K562 (cell line): ENCODE measurements around the gene HNRNPF. TPM values are rescaled to one million over a fixed set of nuclear protein-coding genes. Genes with fewer than 3 reads are reported as not detected.

Experiments used
- DACH1 ChIP-seq: fragments of 450-650 bp; IDR thresholded peaks from 2 replicates; pipeline ENCODE4 v1.6.1; 2018; ENCODE audit not compliant: partially characterized antibody
- PCBP1 ChIP-seq: fragments of 200-400 bp; formaldehyde crosslinking; IDR thresholded peaks from 2 replicates; pipeline ENCODE4 v1.6.1; 2018; ENCODE audit warnings: mild to moderate bottlenecking, low read depth, low read length; ENCODE audit not compliant: poor library complexity, severe bottlenecking
- RNF2 ChIP-seq: sonication (generic); IDR thresholded peaks from 2 replicates; pipeline ENCODE4 v1.6.1; 2016
- SMARCA4 ChIP-seq: fragments of 450-650 bp; IDR thresholded peaks from 2 replicates; pipeline ENCODE4 v1.6.1; 2016
- polyA plus RNA-seq, 8 experiments: library from polyadenylated mRNA; depleted of rRNA in 4 of 8; stranded (reverse) in 5 of 8; unstranded in 3 of 8; fragments of >200 nt; fragmentation: Nextera tagmentation in 2 of 8; fragmentation: Illumina TruSeq in 1 of 8; extraction: Ambion mirVana in 2 of 8; extraction: Trizol in 1 of 8; gene quantifications; 2 replicates each; pipeline versions ENCODE4 v1.2.1 to v1.2.3, GENCODE V29; 2011 to 2014; ENCODE audit warnings: inconsistent platforms in 1 of 8, missing spikeins in 1 of 8
- total RNA-seq, 7 experiments: library from RNA; depleted of rRNA in 6 of 7; stranded (reverse); fragments of >200 nt in 6 of 7; fragmentation: Illumina TruSeq in 2 of 7; extraction: Trizol in 2 of 7; gene quantifications; 2 replicates each; pipeline versions ENCODE4 v1.2.1 to v1.2.3, GENCODE V29; 2011 to 2021; ENCODE audit warnings: low replicate concordance in 1 of 7
- TF ChIP-seq, protein P1 (sequence below): fragments of 450-650 bp; IDR thresholded peaks from 2 replicates; pipeline ENCODE4 v1.7.1; 2018; ENCODE audit warnings: mild to moderate bottlenecking, low read depth; ENCODE audit not compliant: partially characterized antibody
- TF ChIP-seq, protein P2 (sequence below), 2 experiments: fragments of 450-650 bp; IDR thresholded peaks; 2 replicates each; pipeline ENCODE4 v1.6.1; 2018; ENCODE audit warnings: mild to moderate bottlenecking in 2 of 2, low read depth in 1 of 2; ENCODE audit not compliant: partially characterized antibody in 2 of 2
- TF ChIP-seq, protein P3 (sequence below): fragments of 200-800 bp; sonication (Bioruptor generic); IDR thresholded peaks from 2 replicates; pipeline ENCODE4 v1.6.1; 2017; ENCODE audit warnings: missing genetic modification characterization, missing compliant biosample characterization
- TF ChIP-seq, protein P4 (sequence below): fragments of 450-650 bp; IDR thresholded peaks from 2 replicates; pipeline ENCODE4 v1.6.1; 2016
- TF ChIP-seq, protein P5 (sequence below), 2 experiments: IDR thresholded peaks in 1 of 2; conservative IDR thresholded peaks in 1 of 2; 2 replicates each; pipeline ENCODE4 v1.6.1; 2016; ENCODE audit warnings: low read depth in 2 of 2, mild to moderate bottlenecking in 1 of 2, missing compliant biosample characterization in 1 of 2, missing genetic modification characterization in 1 of 2, moderate library complexity in 1 of 2

Gene HNRNPF
- total and polyA plus RNA-seq, 9 of the 15 experiments (the other 6 are each of a cell fraction or from before 2014, with no cell fraction given), result 192 to 489 (median 416) TPM

DNA sequence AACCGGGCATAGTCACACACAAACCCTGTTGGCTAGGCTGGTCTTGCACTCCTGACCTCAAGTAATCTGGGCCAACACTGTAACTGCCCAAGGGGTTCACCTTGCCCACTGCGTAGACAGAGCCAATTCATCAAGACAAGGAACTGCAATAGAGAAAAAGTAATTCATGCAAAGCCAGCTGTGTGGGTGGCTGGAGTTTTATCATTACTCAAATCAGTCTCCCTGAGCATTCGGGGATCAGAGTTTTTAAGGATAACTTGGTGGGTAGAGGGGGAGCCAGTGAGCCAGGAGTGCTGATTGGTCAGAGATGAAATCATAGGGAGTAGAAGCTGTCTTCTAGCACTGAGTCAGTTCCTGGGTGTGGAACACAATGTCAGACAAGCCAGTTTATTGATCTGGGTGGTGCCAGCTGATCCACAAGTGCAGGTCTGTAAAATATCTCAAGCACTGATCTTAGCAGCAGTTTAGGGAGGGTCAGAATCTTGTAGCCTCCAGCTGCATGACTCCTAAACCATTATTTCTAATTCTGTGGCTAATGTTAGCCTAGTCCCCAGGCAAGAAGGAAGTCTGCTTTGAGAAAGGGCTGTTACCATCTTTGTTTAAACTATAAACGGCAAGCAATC lies 53.1 kb downstream of the HNRNPF start (continued):
- TF ChIP-seq RNF2 (peak; percentile 42; the same call in 1 of the 2 replicates), PCBP1 (no peak), DACH1 (peak; percentile 67), SMARCA4 (peak; percentile 79; the same call in 1 of the 2 replicates)
- TF ChIP-seq, protein P1, sequence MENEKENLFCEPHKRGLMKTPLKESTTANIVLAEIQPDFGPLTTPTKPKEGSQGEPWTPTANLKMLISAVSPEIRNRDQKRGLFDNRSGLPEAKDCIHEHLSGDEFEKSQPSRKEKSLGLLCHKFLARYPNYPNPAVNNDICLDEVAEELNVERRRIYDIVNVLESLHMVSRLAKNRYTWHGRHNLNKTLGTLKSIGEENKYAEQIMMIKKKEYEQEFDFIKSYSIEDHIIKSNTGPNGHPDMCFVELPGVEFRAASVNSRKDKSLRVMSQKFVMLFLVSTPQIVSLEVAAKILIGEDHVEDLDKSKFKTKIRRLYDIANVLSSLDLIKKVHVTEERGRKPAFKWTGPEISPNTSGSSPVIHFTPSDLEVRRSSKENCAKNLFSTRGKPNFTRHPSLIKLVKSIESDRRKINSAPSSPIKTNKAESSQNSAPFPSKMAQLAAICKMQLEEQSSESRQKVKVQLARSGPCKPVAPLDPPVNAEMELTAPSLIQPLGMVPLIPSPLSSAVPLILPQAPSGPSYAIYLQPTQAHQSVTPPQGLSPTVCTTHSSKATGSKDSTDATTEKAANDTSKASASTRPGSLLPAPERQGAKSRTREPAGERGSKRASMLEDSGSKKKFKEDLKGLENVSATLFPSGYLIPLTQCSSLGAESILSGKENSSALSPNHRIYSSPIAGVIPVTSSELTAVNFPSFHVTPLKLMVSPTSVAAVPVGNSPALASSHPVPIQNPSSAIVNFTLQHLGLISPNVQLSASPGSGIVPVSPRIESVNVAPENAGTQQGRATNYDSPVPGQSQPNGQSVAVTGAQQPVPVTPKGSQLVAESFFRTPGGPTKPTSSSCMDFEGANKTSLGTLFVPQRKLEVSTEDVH, result no peak
- TF ChIP-seq, protein P2, sequence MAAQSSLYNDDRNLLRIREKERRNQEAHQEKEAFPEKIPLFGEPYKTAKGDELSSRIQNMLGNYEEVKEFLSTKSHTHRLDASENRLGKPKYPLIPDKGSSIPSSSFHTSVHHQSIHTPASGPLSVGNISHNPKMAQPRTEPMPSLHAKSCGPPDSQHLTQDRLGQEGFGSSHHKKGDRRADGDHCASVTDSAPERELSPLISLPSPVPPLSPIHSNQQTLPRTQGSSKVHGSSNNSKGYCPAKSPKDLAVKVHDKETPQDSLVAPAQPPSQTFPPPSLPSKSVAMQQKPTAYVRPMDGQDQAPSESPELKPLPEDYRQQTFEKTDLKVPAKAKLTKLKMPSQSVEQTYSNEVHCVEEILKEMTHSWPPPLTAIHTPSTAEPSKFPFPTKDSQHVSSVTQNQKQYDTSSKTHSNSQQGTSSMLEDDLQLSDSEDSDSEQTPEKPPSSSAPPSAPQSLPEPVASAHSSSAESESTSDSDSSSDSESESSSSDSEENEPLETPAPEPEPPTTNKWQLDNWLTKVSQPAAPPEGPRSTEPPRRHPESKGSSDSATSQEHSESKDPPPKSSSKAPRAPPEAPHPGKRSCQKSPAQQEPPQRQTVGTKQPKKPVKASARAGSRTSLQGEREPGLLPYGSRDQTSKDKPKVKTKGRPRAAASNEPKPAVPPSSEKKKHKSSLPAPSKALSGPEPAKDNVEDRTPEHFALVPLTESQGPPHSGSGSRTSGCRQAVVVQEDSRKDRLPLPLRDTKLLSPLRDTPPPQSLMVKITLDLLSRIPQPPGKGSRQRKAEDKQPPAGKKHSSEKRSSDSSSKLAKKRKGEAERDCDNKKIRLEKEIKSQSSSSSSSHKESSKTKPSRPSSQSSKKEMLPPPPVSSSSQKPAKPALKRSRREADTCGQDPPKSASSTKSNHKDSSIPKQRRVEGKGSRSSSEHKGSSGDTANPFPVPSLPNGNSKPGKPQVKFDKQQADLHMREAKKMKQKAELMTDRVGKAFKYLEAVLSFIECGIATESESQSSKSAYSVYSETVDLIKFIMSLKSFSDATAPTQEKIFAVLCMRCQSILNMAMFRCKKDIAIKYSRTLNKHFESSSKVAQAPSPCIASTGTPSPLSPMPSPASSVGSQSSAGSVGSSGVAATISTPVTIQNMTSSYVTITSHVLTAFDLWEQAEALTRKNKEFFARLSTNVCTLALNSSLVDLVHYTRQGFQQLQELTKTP (IDR thresholded peaks at IDR 0.05; ENCODE audit: low read depth in 1 of 2, partially characterized antibody in 2 of 2), result peak in 1 of 2 experiments; percentile 13
- TF ChIP-seq, protein P3, sequence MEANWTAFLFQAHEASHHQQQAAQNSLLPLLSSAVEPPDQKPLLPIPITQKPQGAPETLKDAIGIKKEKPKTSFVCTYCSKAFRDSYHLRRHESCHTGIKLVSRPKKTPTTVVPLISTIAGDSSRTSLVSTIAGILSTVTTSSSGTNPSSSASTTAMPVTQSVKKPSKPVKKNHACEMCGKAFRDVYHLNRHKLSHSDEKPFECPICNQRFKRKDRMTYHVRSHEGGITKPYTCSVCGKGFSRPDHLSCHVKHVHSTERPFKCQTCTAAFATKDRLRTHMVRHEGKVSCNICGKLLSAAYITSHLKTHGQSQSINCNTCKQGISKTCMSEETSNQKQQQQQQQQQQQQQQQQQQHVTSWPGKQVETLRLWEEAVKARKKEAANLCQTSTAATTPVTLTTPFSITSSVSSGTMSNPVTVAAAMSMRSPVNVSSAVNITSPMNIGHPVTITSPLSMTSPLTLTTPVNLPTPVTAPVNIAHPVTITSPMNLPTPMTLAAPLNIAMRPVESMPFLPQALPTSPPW (CRISPR knock-in tag), result peak; percentile 46; the same call in 1 of the 2 replicates
- TF ChIP-seq, protein P4, sequence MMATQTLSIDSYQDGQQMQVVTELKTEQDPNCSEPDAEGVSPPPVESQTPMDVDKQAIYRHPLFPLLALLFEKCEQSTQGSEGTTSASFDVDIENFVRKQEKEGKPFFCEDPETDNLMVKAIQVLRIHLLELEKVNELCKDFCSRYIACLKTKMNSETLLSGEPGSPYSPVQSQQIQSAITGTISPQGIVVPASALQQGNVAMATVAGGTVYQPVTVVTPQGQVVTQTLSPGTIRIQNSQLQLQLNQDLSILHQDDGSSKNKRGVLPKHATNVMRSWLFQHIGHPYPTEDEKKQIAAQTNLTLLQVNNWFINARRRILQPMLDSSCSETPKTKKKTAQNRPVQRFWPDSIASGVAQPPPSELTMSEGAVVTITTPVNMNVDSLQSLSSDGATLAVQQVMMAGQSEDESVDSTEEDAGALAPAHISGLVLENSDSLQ, result 0 out of 2 replicates have a peak, but pooled peaks have one; percentile 31
- TF ChIP-seq, protein P5, sequence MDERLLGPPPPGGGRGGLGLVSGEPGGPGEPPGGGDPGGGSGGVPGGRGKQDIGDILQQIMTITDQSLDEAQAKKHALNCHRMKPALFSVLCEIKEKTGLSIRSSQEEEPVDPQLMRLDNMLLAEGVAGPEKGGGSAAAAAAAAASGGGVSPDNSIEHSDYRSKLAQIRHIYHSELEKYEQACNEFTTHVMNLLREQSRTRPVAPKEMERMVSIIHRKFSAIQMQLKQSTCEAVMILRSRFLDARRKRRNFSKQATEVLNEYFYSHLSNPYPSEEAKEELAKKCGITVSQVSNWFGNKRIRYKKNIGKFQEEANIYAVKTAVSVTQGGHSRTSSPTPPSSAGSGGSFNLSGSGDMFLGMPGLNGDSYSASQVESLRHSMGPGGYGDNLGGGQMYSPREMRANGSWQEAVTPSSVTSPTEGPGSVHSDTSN (CRISPR knock-in tag; IDR thresholded peaks at IDR 0.05; ENCODE audit: low read depth), result no peak
- TF ChIP-seq, protein P5 (tag; conservative IDR thresholded peaks at IDR 0.05; ENCODE audit: low read depth), result peak; percentile 19; the same call in 1 of the 2 replicates
